B cell (primary cell): ENCODE data around the gene KRT20. TPM values are rescaled to one million over a fixed set of nuclear protein-coding genes. Genes with fewer than 3 reads are reported as not detected.

Experiments
- ATAC-seq: fragments of 200-7000 bp; cut with Tn5 transposase; one replicate; pipeline ENCODE4 v1.10.0; 2021; ENCODE audit warnings: low read depth, mild to moderate bottlenecking, moderate number of reproducible peaks, moderate library complexity
- CTCF ChIA-PET: fragments of 350-600 bp; sonication (Branson Sonifier 250); formaldehyde crosslinking; loops from one replicate; lab custom pipeline; 2021; ENCODE audit warnings: antibody characterized with exemption, inconsistent platforms; lab: Charles Lee
- POLR2A ChIA-PET: fragments of 350-600 bp; sonication (Branson Sonifier 250); formaldehyde crosslinking; loops from one replicate; lab custom pipeline; 2021; ENCODE audit warnings: antibody characterized with exemption; lab: Charles Lee
- DNase-seq: peaks from one replicate; pipeline ENCODE4 v3.0.0; 2013
- H2AFZ ChIP-seq: 2 replicates; pipeline ENCODE4 v1.6.1; 2012; ENCODE audit warnings: mild to moderate bottlenecking, low read depth, low read length; ENCODE audit not compliant: insufficient read depth, poor library complexity, severe bottlenecking
- H3K27ac ChIP-seq, 2 donors: 1 replicate in 1 of 2; 2 replicates in 1 of 2; pipeline ENCODE4 v1.5.1; 2012 to 2013; ENCODE audit warnings: low read length in 2 of 2, mild to moderate bottlenecking in 2 of 2, moderate library complexity in 1 of 2
- H3K27me3 ChIP-seq, 4 experiments: fragments of 200-600 bp in 1 of 4; sonication (generic) in 1 of 4; replicated peaks in 1 of 4; 1 replicate in 2 of 4; 2 replicates in 2 of 4; pipeline versions ENCODE4 v1.6.1 to v1.7.0; 2013 to 2016; ENCODE audit warnings: low read length in 3 of 4, mild to moderate bottlenecking in 2 of 4, mixed read lengths in 1 of 4, moderate library complexity in 1 of 4; ENCODE audit not compliant: insufficient read depth in 4 of 4, control insufficient read depth in 3 of 4; ENCODE audit errors: control extremely low read depth in 1 of 4
- H3K36me3 ChIP-seq, 2 experiments: replicated peaks in 1 of 2; 1 replicate in 1 of 2; 2 replicates in 1 of 2; pipeline versions ENCODE4 v1.6.1 to v1.7.1; 2013; ENCODE audit warnings: low read length in 1 of 2; ENCODE audit not compliant: insufficient read depth in 2 of 2, control insufficient read depth in 1 of 2; ENCODE audit errors: control extremely low read depth in 1 of 2, extremely low read depth in 1 of 2
- H3K4me1 ChIP-seq, 2 donors: fragments of 200-600 bp in 1 of 2; sonication (generic) in 1 of 2; 1 replicate in 1 of 2; 2 replicates in 1 of 2; pipeline versions ENCODE4 v1.5.1 to v1.6.1; 2013 to 2017; ENCODE audit warnings: low read length in 2 of 2; ENCODE audit not compliant: control insufficient read depth in 2 of 2, insufficient read depth in 2 of 2
- H3K4me2 ChIP-seq: replicated peaks from 2 replicates; pipeline ENCODE3; 2012; ENCODE audit warnings: mild to moderate bottlenecking, low read depth, low read length; ENCODE audit not compliant: poor library complexity, severe bottlenecking
- H3K4me3 ChIP-seq, 5 experiments: fragments of 200-600 bp in 1 of 5; sonication (generic) in 1 of 5; 1 replicate in 3 of 5; 2 replicates in 2 of 5; pipeline versions ENCODE4 v1.5.1 to v1.7.0; 2011 to 2016; ENCODE audit warnings: low read length in 4 of 5, mild to moderate bottlenecking in 4 of 5, low read depth in 2 of 5, control low read depth in 1 of 5, moderate library complexity in 1 of 5; ENCODE audit not compliant: insufficient read depth in 1 of 5; ENCODE audit errors: control extremely low read depth in 1 of 5, extremely low read depth in 1 of 5
- H3K79me2 ChIP-seq: fragments of 200-600 bp; sonication (generic); one replicate; pipeline ENCODE4 v1.6.0; 2016; ENCODE audit warnings: low read length; ENCODE audit not compliant: control insufficient read depth, insufficient read depth
- H3K9ac ChIP-seq: fragments of 200-600 bp; sonication (generic); 2 replicates; pipeline ENCODE4 v1.6.1; 2017; ENCODE audit warnings: mild to moderate bottlenecking, low read length, moderate library complexity
- H3K9me3 ChIP-seq, 3 donors: one replicate each; pipeline versions ENCODE4 v1.6.1 to v1.7.1; 2013; ENCODE audit warnings: low read length in 2 of 3; ENCODE audit not compliant: control insufficient read depth in 2 of 3, insufficient read depth in 1 of 3; ENCODE audit errors: control extremely low read depth in 1 of 3
- H4K20me1 ChIP-seq: 2 replicates; pipeline ENCODE4 v1.6.0; 2012; ENCODE audit warnings: mild to moderate bottlenecking, low read length; ENCODE audit not compliant: insufficient read depth, control insufficient read depth, poor library complexity, severe bottlenecking
- H3K27ac Mint-ChIP-seq: one replicate; pipeline ENCODE4 v1.8.0; 2021; ENCODE audit warnings: mixed read lengths
- H3K27me3 Mint-ChIP-seq: one replicate; pipeline ENCODE4 v1.8.0; 2021; ENCODE audit warnings: mixed read lengths
- H3K4me1 Mint-ChIP-seq: one replicate; pipeline ENCODE4 v1.8.0; 2021; ENCODE audit warnings: mixed read lengths
- H3K4me3 Mint-ChIP-seq: one replicate; pipeline ENCODE4 v1.8.0; 2021; ENCODE audit warnings: mixed read lengths
- H3K9me3 Mint-ChIP-seq: one replicate; pipeline ENCODE4 v1.8.0; 2022; ENCODE audit warnings: mixed read lengths; ENCODE audit not compliant: insufficient read depth
- EZH2 ChIP-seq: IDR thresholded peaks from 2 replicates; pipeline ENCODE4 v1.6.1; 2012; ENCODE audit warnings: borderline replicate concordance, low read depth, mild to moderate bottlenecking, moderate library complexity, low read length; ENCODE audit not compliant: insufficient read depth, poor library complexity, severe bottlenecking
- WGBS: methylation state at CpG from one replicate; pipeline ENCODE4 v1.1.5; 2013; ENCODE audit warnings: missing lambda C conversion rate; ENCODE audit not compliant: insufficient coverage; 5-methylcytosine and 5-hydroxymethylcytosine counted together
- intact Hi-C: fragments of 100-400 bp; cut with micrococcal nuclease; formaldehyde crosslinking; loops from one replicate; pipeline ENCODE4 v1.10.0; 2022
- polyA plus RNA-seq: library from polyadenylated mRNA; depleted of rRNA; stranded (reverse); fragments of >200 nt; gene quantifications from 2 replicates; pipeline ENCODE4 v1.2.3, GENCODE V29; 2012
- total RNA-seq, 2 donors: library from RNA; stranded (reverse); fragments of 120-200 nt in 1 of 2; gene quantifications; 1 replicate in 1 of 2; 2 replicates in 1 of 2; pipeline versions ENCODE4 v1.2.3 to v1.2.4, GENCODE V29; 2013 to 2022
- TF ChIP-seq, protein P1 (sequence below): fragments of 200-600 bp; IDR thresholded peaks from one replicate; pipeline ENCODE4 v1.8.0; 2022; ENCODE audit warnings: antibody characterized with exemption, mild to moderate bottlenecking

KRT20 gene
- total and polyA plus RNA-seq, 2 donors (not counting 1 experiment from before 2014, with no cell fraction given): not detected

DNA sequence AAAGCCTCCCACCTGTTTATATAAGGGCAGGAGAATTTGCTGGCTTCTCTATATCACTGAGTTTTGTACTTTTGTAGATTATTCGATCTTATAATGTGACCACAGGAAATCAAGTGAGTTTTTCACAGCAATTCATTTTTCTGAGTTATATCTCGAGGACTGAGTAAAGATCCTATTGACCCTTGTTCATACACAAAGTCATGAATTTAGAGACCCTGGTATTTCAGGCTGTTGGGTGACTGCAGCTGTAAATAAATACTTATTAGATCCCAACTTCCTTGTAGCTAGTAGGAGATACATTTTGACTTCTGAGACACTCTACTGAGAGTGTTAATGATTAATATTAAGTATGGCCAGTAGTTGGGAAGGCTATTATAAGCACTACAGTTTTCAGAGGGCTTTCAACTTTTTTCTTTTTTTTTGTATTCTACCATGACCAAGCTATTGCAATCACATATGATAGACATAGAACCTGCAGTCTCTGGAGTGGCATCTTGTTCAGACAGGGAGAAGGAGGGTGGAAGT lies 3.2 kb upstream of the KRT20 start:
- DNase-seq (no peak), ATAC-seq (no peak)
- ChIA-PET CTCF (no interaction called here), POLR2A (no interaction called here)
- Histone ChIP-seq H3K9ac (no peak overlapping the region), H3K4me1 (peaks cover 0 to 6% of the 10 kb centered on the region in 2 donors), H3K9me3 (peaks cover 0 to 2% (median 0%) of the 10 kb centered on the region in 3 donors), H3K4me3 (no peak overlapping the region), H3K27ac (no peak overlapping the region), H3K4me2 (no peak overlapping the region), H2AFZ (no peak overlapping the region), H3K79me2 (no peaks in the 10 kb centered on the region), H4K20me1 (no peaks in the 10 kb centered on the region), H3K36me3 (no peaks in the 10 kb centered on the region), H3K27me3 (peaks cover 0 to 22% (median 15%) of the 10 kb centered on the region in 4 experiments)
- Mint-ChIP-seq H3K27ac (no peak overlapping the region), H3K4me3 (no peak overlapping the region), H3K9me3 (no peaks in the 10 kb centered on the region), H3K4me1 (peaks cover 1% of the 10 kb centered on the region), H3K27me3 (peaks cover 54% of the 10 kb centered on the region)
- TF ChIP-seq, protein P1, sequence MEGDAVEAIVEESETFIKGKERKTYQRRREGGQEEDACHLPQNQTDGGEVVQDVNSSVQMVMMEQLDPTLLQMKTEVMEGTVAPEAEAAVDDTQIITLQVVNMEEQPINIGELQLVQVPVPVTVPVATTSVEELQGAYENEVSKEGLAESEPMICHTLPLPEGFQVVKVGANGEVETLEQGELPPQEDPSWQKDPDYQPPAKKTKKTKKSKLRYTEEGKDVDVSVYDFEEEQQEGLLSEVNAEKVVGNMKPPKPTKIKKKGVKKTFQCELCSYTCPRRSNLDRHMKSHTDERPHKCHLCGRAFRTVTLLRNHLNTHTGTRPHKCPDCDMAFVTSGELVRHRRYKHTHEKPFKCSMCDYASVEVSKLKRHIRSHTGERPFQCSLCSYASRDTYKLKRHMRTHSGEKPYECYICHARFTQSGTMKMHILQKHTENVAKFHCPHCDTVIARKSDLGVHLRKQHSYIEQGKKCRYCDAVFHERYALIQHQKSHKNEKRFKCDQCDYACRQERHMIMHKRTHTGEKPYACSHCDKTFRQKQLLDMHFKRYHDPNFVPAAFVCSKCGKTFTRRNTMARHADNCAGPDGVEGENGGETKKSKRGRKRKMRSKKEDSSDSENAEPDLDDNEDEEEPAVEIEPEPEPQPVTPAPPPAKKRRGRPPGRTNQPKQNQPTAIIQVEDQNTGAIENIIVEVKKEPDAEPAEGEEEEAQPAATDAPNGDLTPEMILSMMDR: no peak
- TF ChIP-seq EZH2: no peak
- intact Hi-C loops: no loop called here
- no CpG with 5 or more reads among the region's 2 CpGs for WGBS

DNA sequence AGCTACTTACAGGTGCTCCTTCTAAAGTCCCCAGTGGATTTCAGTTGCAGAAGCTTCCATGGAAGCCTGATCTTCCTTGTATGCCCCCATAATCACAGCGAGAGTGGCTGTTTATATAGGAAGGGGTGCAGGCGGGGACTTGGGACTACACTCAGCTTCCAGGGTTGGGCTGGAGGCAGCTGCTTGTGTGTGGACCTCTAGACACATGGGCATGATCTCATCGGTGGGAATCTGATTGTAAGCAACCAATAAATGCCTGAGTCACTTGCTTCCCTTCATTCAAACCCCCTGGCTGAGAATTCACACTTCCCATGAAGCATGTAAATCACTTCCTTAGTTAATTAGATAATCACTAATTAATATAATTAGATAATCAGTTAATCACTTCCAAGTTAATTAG lies 1.0 kb upstream of the KRT20 start:
- Histone ChIP-seq H3K4me1 (peaks cover 0 to 6% of the 10 kb centered on the region in 2 donors), H3K36me3 (no peaks in the 10 kb centered on the region), H3K79me2 (no peaks in the 10 kb centered on the region), H4K20me1 (no peaks in the 10 kb centered on the region), H3K4me2 (no peak overlapping the region), H2AFZ (no peak overlapping the region), H3K27me3 (peaks cover 0 to 17% (median 14%) of the 10 kb centered on the region in 4 experiments), H3K9ac (no peak overlapping the region), H3K9me3 (peaks cover 0 to 2% (median 0%) of the 10 kb centered on the region in 3 donors), H3K4me3 (no peak overlapping the region), H3K27ac (no peak overlapping the region)
- WGBS: 57% methylated on average over 1 of the region's 3 CpGs
- Mint-ChIP-seq H3K4me1 (peaks cover 1% of the 10 kb centered on the region), H3K4me3 (no peak overlapping the region), H3K9me3 (no peaks in the 10 kb centered on the region), H3K27me3 (peaks cover 51% of the 10 kb centered on the region), H3K27ac (no peak overlapping the region)
- POLR2A ChIA-PET: no interaction called here
- intact Hi-C loops: no loop called here
- no peak for ATAC-seq
- DNase-seq: no peak
- CTCF ChIA-PET: no interaction called here
- no peak for TF ChIP-seq EZH2
- TF ChIP-seq, protein P1: no peak
